HepG2 (cell line): ENCODE measurements around the gene HRCT1. TPM values are rescaled to one million over a fixed set of nuclear protein-coding genes. Genes with fewer than 3 reads are reported as not detected.

Source experiments
- ARHGAP35 ChIP-seq: sonication (generic); formaldehyde crosslinking; IDR thresholded peaks from 2 replicates; pipeline ENCODE4 v1.9.0; 2022; ENCODE audit warnings: mild to moderate bottlenecking, inconsistent platforms, moderate library complexity, missing genetic modification reagents, borderline replicate concordance
- ETV6 ChIP-seq: sonication (generic); formaldehyde crosslinking; conservative IDR thresholded peaks from 2 replicates; pipeline ENCODE4 v1.4.0; 2020; ENCODE audit warnings: missing genetic modification reagents
- HMG20A ChIP-seq: IDR thresholded peaks from 2 replicates; pipeline ENCODE4 v1.6.1; 2016; ENCODE audit warnings: borderline replicate concordance
- HOXA3 ChIP-seq: sonication (generic); formaldehyde crosslinking; IDR thresholded peaks from 2 replicates; pipeline ENCODE4 v1.5.0; 2020; ENCODE audit warnings: missing genetic modification reagents
- NRL ChIP-seq: sonication (generic); formaldehyde crosslinking; IDR thresholded peaks from 2 replicates; pipeline ENCODE4 v1.5.0; 2020; ENCODE audit warnings: missing genetic modification reagents, mild to moderate bottlenecking, moderate library complexity, borderline replicate concordance
- REXO4 ChIP-seq: sonication (generic); formaldehyde crosslinking; IDR thresholded peaks from 2 replicates; pipeline ENCODE4 v1.8.0; 2022; ENCODE audit warnings: missing genetic modification reagents, mild to moderate bottlenecking, borderline replicate concordance
- SOX5 ChIP-seq: IDR thresholded peaks from 2 replicates; pipeline ENCODE4 v1.6.1; 2016; ENCODE audit warnings: borderline replicate concordance
- TARDBP ChIP-seq: sonication (generic); formaldehyde crosslinking; IDR thresholded peaks from 2 replicates; pipeline ENCODE4 v1.8.0; 2022; ENCODE audit warnings: mild to moderate bottlenecking, missing genetic modification reagents
- TEAD3 ChIP-seq: optimal IDR thresholded peaks from 2 replicates; pipeline ENCODE3; 2016; ENCODE audit warnings: borderline replicate concordance
- ZFX ChIP-seq: sonication (generic); formaldehyde crosslinking; IDR thresholded peaks from 2 replicates; pipeline ENCODE4 v1.4.0; 2020; ENCODE audit warnings: mild to moderate bottlenecking, low read depth, missing genetic modification reagents, moderate library complexity
- ZFY ChIP-seq: sonication (generic); formaldehyde crosslinking; IDR thresholded peaks from 2 replicates; pipeline ENCODE4 v1.4.0; 2020; ENCODE audit warnings: missing genetic modification reagents
- ZMYM2 ChIP-seq: sonication (generic); formaldehyde crosslinking; IDR thresholded peaks from 2 replicates; pipeline ENCODE4 v1.8.0; 2022; ENCODE audit warnings: mild to moderate bottlenecking, missing genetic modification reagents
- ZNF225 ChIP-seq: sonication (generic); formaldehyde crosslinking; IDR thresholded peaks from 2 replicates; pipeline ENCODE4 v1.4.0; 2020; ENCODE audit warnings: mild to moderate bottlenecking, missing genetic modification reagents
- ZNF350 ChIP-seq: sonication (generic); formaldehyde crosslinking; IDR thresholded peaks from 2 replicates; pipeline ENCODE4 v1.4.0; 2020; ENCODE audit warnings: mild to moderate bottlenecking, low read depth, missing genetic modification reagents, borderline replicate concordance
- ZSCAN21 ChIP-seq: sonication (generic); formaldehyde crosslinking; IDR thresholded peaks from 2 replicates; pipeline ENCODE4 v1.8.0; 2022; ENCODE audit warnings: mild to moderate bottlenecking, missing genetic modification reagents, moderate library complexity, borderline replicate concordance
- polyA plus RNA-seq, 8 experiments: library from polyadenylated mRNA; depleted of rRNA in 3 of 8; stranded (reverse) in 7 of 8; unstranded in 1 of 8; fragments of >200 nt; fragmentation: Illumina TruSeq in 4 of 8; extraction: Trizol in 4 of 8; gene quantifications; 2 replicates each; pipeline versions ENCODE4 v1.2.1 to v1.2.3, GENCODE V29; 2011 to 2016; ENCODE audit warnings: low read depth in 4 of 8, missing spikeins in 1 of 8, mixed read lengths in 1 of 8; ENCODE audit not compliant: insufficient read depth in 1 of 8
- total RNA-seq, 5 experiments: library from RNA; depleted of rRNA; stranded (reverse); fragments of >200 nt; fragmentation: Illumina TruSeq; extraction: Trizol; gene quantifications; 2 replicates each; pipeline ENCODE4 v1.2.3, GENCODE V29; 2016; ENCODE audit warnings: low read depth in 1 of 5
- TF ChIP-seq, protein P1 (sequence below): sonication (generic); formaldehyde crosslinking; IDR thresholded peaks from 2 replicates; pipeline ENCODE4 v1.4.0; 2020; ENCODE audit warnings: missing genetic modification reagents, mild to moderate bottlenecking, borderline replicate concordance
- TF ChIP-seq, protein P2 (sequence below): sonication (generic); formaldehyde crosslinking; IDR thresholded peaks from 2 replicates; pipeline ENCODE4 v1.5.0; 2020; ENCODE audit warnings: missing genetic modification reagents, mild to moderate bottlenecking, borderline replicate concordance
- TF ChIP-seq, protein P3 (sequence below): sonication (generic); formaldehyde crosslinking; IDR thresholded peaks from 2 replicates; pipeline ENCODE4 v1.4.0; 2020; ENCODE audit warnings: missing genetic modification reagents

Gene HRCT1
- total and polyA plus RNA-seq, 2 of the 13 experiments (the other 11 are each of a cell fraction or from before 2014, with no cell fraction given) = 0.13 TPM; not detected in 1

DNA sequence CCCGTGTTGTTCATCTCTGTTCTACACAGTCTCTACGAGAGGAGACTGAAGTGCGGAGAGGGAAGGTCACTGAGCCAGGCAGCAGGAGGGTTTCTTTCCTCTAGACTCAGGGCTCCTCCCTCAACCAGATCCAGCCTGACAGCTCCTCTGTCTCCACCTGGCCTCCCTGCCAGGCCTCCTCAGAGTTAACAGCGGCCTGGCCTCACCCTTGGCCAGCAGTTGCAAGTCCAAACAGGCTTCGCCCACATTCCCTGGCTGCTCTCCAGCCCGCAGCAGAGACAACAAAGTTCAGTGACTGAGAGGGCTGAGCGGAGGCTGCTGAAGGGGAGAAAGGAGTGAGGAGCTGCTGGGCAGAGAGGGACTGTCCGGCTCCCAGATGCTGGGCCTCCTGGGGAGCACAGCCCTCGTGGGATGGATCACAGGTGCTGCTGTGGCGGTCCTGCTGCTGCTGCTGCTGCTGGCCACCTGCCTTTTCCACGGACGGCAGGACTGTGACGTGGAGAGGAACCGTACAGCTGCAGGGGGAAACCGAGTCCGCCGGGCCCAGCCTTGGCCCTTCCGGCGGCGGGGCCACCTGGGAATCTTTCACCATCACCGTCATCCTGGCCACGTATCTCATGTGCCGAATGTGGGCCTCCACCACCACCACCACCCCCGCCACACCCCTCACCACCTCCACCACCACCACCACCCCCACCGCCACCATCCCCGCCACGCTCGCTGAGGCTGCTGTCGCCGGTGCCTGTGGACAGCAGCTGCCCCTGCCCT is at the start of gene HRCT1 (continued):
- TF ChIP-seq, protein P1, sequence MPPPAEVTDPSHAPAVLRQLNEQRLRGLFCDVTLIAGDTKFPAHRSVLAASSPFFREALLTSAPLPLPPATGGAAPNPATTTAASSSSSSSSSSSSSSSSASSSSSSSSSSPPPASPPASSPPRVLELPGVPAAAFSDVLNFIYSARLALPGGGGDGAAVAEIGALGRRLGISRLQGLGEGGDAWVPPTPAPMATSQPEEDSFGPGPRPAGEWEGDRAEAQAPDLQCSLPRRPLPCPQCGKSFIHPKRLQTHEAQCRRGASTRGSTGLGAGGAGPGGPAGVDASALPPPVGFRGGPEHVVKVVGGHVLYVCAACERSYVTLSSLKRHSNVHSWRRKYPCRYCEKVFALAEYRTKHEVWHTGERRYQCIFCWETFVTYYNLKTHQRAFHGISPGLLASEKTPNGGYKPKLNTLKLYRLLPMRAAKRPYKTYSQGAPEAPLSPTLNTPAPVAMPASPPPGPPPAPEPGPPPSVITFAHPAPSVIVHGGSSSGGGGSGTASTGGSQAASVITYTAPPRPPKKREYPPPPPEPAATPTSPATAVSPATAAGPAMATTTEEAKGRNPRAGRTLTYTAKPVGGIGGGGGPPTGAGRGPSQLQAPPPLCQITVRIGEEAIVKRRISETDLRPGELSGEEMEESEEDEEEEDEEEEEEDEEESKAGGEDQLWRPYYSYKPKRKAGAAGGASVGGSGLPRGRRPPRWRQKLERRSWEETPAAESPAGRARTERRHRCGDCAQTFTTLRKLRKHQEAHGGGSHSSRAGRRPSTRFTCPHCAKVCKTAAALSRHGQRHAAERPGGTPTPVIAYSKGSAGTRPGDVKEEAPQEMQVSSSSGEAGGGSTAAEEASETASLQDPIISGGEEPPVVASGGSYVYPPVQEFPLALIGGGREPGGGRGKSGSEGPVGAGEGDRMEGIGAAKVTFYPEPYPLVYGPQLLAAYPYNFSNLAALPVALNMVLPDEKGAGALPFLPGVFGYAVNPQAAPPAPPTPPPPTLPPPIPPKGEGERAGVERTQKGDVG (CRISPR knock-in tag) = peak; percentile 65; the same call in 1 of the 2 replicates
- TF ChIP-seq TARDBP (CRISPR knock-in tag) (peak; percentile 55; the same call in 1 of the 2 replicates), ZNF225 (CRISPR knock-in tag) (0 out of 2 replicates have a peak, but pooled peaks have one; percentile 54), ZFX (CRISPR knock-in tag) (peak; percentile 84), TEAD3 (CRISPR knock-in tag) (peak; percentile 94), ZNF350 (0 out of 2 replicates have a peak, but pooled peaks have one; percentile 36), REXO4 (CRISPR knock-in tag) (no peak), HMG20A (peak; percentile 22; the same call in 1 of the 2 replicates), ARHGAP35 (0 out of 2 replicates have a peak, but pooled peaks have one; percentile 28), ZFY (peak; percentile 60; the same call in 1 of the 2 replicates), SOX5 (CRISPR knock-in tag) (peak; percentile 63; the same call in 1 of the 2 replicates), ZSCAN21 (CRISPR knock-in tag) (peak; percentile 59; the same call in 1 of the 2 replicates), NRL (CRISPR knock-in tag) (0 out of 2 replicates have a peak, but pooled peaks have one; percentile 14), ZMYM2 (CRISPR knock-in tag) (peak; percentile 83), HOXA3 (peak; percentile 58), ETV6 (CRISPR knock-in tag) (no peak)
- TF ChIP-seq, protein P2, sequence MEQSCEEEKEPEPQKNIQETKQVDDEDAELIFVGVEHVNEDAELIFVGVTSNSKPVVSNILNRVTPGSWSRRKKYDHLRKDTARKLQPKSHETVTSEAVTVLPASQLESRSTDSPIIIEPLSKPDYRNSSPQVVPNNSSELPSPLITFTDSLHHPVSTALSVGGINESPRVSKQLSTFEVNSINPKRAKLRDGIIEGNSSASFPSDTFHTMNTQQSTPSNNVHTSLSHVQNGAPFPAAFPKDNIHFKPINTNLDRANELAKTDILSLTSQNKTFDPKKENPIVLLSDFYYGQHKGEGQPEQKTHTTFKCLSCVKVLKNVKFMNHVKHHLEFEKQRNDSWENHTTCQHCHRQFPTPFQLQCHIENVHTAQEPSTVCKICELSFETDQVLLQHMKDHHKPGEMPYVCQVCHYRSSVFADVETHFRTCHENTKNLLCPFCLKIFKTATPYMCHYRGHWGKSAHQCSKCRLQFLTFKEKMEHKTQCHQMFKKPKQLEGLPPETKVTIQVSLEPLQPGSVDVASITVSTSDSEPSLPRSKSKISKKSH (CRISPR knock-in tag) = 0 out of 2 replicates have a peak, but pooled peaks have one; percentile 52
- TF ChIP-seq, protein P3, sequence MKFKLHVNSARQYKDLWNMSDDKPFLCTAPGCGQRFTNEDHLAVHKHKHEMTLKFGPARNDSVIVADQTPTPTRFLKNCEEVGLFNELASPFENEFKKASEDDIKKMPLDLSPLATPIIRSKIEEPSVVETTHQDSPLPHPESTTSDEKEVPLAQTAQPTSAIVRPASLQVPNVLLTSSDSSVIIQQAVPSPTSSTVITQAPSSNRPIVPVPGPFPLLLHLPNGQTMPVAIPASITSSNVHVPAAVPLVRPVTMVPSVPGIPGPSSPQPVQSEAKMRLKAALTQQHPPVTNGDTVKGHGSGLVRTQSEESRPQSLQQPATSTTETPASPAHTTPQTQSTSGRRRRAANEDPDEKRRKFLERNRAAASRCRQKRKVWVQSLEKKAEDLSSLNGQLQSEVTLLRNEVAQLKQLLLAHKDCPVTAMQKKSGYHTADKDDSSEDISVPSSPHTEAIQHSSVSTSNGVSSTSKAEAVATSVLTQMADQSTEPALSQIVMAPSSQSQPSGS = 0 out of 2 replicates have a peak, but pooled peaks have one; percentile 30
